ENCODE results near the gene CPNE2. TPM values are rescaled to one million over a fixed set of nuclear protein-coding genes. Genes with fewer than 3 reads are reported as not detected.

CPNE2 gene
- total RNA-seq, 1 experiment from 2014 or later = 43.4 TPM

DNA sequence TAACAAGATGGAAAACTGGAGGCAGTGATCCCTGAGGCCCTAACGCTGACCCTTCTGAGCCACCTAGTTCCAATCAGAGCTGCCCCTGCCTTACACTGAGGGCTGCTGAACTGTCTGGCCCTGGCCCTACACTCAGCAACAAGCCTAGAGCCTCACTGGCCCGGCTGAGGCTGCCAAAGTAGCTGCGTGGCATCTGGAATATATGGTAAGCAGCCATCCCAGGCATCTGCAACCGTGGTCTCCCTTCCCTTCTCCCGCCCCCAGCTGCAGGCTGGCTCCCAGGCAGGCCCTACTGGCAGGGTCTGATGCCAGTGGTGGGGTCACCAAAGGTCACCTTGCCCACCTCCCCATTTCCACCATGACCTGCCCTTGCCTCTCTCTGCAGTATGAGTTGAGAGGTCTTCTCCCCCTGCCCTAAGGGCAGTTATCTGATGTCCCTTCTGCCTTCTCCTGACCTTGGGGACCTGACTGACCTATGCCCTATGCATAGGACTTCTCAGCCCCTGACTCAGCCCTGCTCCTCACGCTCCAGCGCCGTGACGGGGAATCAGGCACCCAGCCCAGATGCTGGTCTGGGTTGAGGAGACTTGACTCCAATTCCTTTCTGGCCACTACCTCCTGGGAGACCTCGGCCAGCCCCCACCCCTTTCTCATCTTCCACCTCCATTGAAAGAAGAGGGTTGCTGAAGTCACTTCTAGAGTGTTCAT is 45.3 kb downstream of the CPNE2 start:
- Histone ChIP-seq H3K9me3 (ENCODE audit: control insufficient read depth, insufficient read depth, low read depth, low read length) (no peaks in the 10 kb centered on the region), H3K4me3 (ENCODE audit: low read depth in 2 of 2, low read length in 2 of 2) (no peak overlapping the region), H3K36me3 (ENCODE audit: control insufficient read depth, insufficient read depth, low read length) (no peaks in the 10 kb centered on the region), H3K27ac (ENCODE audit: low read length) (no peak overlapping the region), H3K27me3 (ENCODE audit: control insufficient read depth, insufficient read depth, low read length) (no peaks in the 10 kb centered on the region), H3K4me1 (ENCODE audit: control insufficient read depth, insufficient read depth, low read length) (no peaks in the 10 kb centered on the region)
- no peak for DNase-seq (ENCODE audit: low read depth, low spot score)
- CTCF ChIA-PET = no interaction called here
- POLR2A ChIA-PET = interaction anchor here (0.6 kb wide), 1 partner anchor 36 kb away, joined by 3 read pairs; no protein-coding TSS in a partner anchor
- BruUV-seq (replicated peaks) = no TSS peak
- in situ Hi-C loops (cut with HindIII; ENCODE audit: low pct_unique_long_range_greater_than_20kb, low sequenced_read_pairs) = no loop called here
- intact Hi-C loops (cut with micrococcal nuclease; ENCODE audit: unreplicated experiment) = no loop called here
- TF ChIP-seq, protein P1, sequence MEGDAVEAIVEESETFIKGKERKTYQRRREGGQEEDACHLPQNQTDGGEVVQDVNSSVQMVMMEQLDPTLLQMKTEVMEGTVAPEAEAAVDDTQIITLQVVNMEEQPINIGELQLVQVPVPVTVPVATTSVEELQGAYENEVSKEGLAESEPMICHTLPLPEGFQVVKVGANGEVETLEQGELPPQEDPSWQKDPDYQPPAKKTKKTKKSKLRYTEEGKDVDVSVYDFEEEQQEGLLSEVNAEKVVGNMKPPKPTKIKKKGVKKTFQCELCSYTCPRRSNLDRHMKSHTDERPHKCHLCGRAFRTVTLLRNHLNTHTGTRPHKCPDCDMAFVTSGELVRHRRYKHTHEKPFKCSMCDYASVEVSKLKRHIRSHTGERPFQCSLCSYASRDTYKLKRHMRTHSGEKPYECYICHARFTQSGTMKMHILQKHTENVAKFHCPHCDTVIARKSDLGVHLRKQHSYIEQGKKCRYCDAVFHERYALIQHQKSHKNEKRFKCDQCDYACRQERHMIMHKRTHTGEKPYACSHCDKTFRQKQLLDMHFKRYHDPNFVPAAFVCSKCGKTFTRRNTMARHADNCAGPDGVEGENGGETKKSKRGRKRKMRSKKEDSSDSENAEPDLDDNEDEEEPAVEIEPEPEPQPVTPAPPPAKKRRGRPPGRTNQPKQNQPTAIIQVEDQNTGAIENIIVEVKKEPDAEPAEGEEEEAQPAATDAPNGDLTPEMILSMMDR (IDR thresholded peaks at IDR 0.05) = no peak
- TF ChIP-seq, protein P2, sequence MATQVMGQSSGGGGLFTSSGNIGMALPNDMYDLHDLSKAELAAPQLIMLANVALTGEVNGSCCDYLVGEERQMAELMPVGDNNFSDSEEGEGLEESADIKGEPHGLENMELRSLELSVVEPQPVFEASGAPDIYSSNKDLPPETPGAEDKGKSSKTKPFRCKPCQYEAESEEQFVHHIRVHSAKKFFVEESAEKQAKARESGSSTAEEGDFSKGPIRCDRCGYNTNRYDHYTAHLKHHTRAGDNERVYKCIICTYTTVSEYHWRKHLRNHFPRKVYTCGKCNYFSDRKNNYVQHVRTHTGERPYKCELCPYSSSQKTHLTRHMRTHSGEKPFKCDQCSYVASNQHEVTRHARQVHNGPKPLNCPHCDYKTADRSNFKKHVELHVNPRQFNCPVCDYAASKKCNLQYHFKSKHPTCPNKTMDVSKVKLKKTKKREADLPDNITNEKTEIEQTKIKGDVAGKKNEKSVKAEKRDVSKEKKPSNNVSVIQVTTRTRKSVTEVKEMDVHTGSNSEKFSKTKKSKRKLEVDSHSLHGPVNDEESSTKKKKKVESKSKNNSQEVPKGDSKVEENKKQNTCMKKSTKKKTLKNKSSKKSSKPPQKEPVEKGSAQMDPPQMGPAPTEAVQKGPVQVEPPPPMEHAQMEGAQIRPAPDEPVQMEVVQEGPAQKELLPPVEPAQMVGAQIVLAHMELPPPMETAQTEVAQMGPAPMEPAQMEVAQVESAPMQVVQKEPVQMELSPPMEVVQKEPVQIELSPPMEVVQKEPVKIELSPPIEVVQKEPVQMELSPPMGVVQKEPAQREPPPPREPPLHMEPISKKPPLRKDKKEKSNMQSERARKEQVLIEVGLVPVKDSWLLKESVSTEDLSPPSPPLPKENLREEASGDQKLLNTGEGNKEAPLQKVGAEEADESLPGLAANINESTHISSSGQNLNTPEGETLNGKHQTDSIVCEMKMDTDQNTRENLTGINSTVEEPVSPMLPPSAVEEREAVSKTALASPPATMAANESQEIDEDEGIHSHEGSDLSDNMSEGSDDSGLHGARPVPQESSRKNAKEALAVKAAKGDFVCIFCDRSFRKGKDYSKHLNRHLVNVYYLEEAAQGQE (IDR thresholded peaks at IDR 0.05; ENCODE audit: insufficient read depth in 1 of 2, low read depth in 2 of 2, low read length in 1 of 2) = no peak
- TF ChIP-seq TCF7L2 (IDR thresholded peaks at IDR 0.05; ENCODE audit: low read depth, low read length) = no peak
- TF ChIP-seq POLR2AphosphoS5 (IDR thresholded peaks at IDR 0.05; ENCODE audit: low read depth, low read length) = no peak
- TF ChIP-seq SIN3A (IDR thresholded peaks at IDR 0.05; ENCODE audit: borderline replicate concordance, insufficient read depth, low read depth, low read length) = no peak
- ATAC-seq = no peak

DNA sequence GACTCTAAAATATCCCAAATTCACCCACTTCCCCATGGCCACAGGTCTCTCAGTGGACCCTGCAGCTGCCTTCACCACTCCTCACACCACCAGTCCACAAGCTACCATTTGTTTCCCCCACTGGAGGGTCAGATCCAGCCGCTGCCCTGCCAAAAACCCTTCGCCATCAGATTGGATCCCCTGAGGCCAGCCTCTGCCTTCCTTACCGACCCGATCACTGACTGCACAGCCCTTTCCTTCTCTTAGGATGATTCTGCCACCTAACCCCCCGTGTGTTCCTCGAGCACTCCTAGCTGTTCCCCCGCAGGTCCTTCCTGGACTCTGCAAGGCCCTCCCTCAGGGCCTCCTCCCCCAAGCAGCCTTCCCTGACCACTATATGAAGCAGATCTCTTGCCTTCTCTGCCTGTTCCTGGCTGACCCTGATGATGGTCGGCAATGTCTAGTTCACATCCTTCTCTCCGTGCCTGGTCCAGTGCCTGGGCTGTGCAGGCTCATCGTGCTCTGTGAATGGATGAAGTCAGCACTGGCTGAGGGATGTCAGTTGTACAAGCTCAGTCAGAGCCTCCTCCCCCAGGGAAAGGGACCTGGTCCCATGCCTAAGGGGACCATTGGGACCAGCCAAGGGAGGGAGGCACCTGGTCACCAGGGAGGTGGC is 46.0 kb downstream of the CPNE2 start:
- ChIA-PET CTCF (no interaction called here), POLR2A (interaction anchor here (0.6 kb wide), 1 partner anchor 35 kb away, joined by 3 read pairs; no protein-coding TSS in a partner anchor)
- DNase-seq (ENCODE audit: low read depth, low spot score) (no peak), ATAC-seq (no peak)
- Histone ChIP-seq H3K9me3 (ENCODE audit: control insufficient read depth, insufficient read depth, low read depth, low read length) (no peaks in the 10 kb centered on the region), H3K4me1 (ENCODE audit: control insufficient read depth, insufficient read depth, low read length) (no peaks in the 10 kb centered on the region), H3K27ac (ENCODE audit: low read length) (no peak overlapping the region), H3K27me3 (ENCODE audit: control insufficient read depth, insufficient read depth, low read length) (no peaks in the 10 kb centered on the region), H3K36me3 (ENCODE audit: control insufficient read depth, insufficient read depth, low read length) (no peaks in the 10 kb centered on the region), H3K4me3 (ENCODE audit: low read depth in 2 of 2, low read length in 2 of 2) (no peak overlapping the region)
- in situ Hi-C loops (cut with HindIII; ENCODE audit: low pct_unique_long_range_greater_than_20kb, low sequenced_read_pairs) = no loop called here
- BruUV-seq (replicated peaks) = no TSS peak
- TF ChIP-seq, protein P1 (IDR thresholded peaks at IDR 0.05) = no peak
- TF ChIP-seq POLR2AphosphoS5 (IDR thresholded peaks at IDR 0.05; ENCODE audit: low read depth, low read length) = no peak
- TF ChIP-seq SIN3A (IDR thresholded peaks at IDR 0.05; ENCODE audit: borderline replicate concordance, insufficient read depth, low read depth, low read length) = no peak
- no peak for TF ChIP-seq TCF7L2 (IDR thresholded peaks at IDR 0.05; ENCODE audit: low read depth, low read length)
- TF ChIP-seq, protein P2 (IDR thresholded peaks at IDR 0.05; ENCODE audit: insufficient read depth in 1 of 2, low read depth in 2 of 2, low read length in 1 of 2) = no peak
- intact Hi-C loops (cut with micrococcal nuclease; ENCODE audit: unreplicated experiment) = no loop called here
